H1 (cell line): ENCODE measurements around the gene ELANE. TPM values are rescaled to one million over a fixed set of nuclear protein-coding genes. Genes with fewer than 3 reads are reported as not detected.

Experiments
- CTCF ChIA-PET: fragments of 300-600 bp; sonication (Branson Sonifier 250); formaldehyde crosslinking; loops from one replicate; lab custom pipeline; 2021; ENCODE audit not compliant: partially characterized antibody; lab: Charles Lee
- POLR2A ChIA-PET: fragments of 300-600 bp; sonication (Branson Sonifier 250); formaldehyde crosslinking; loops from one replicate; lab custom pipeline; 2021; ENCODE audit warnings: inconsistent platforms; ENCODE audit not compliant: partially characterized antibody; lab: Charles Lee
- DNase-seq, 2 experiments: peaks; one replicate each; pipeline versions ENCODE4 v3.0.0 to v3.0.0-alpha.2; 2010 to 2022; ENCODE audit warnings: low spot score in 2 of 2, low read depth in 1 of 2, mixed read lengths in 1 of 2
- FAIRE-seq: peaks from 2 replicates; lab custom pipeline; 2011; peaks lifted over from hg19 to GRCh38; lab: Jason Lieb, UNC
- H2AFZ ChIP-seq: 2 replicates; pipeline ENCODE4 v1.8.1; 2012; ENCODE audit warnings: low read length, inconsistent platforms
- H2AK5ac ChIP-seq: 2 replicates; pipeline ENCODE4 v1.6.1; 2013; ENCODE audit warnings: low read depth, low read length
- H2BK120ac ChIP-seq: replicated peaks from 2 replicates; pipeline ENCODE3; 2013; ENCODE audit warnings: low read depth, low read length, inconsistent platforms
- H2BK12ac ChIP-seq: 2 replicates; pipeline ENCODE4 v1.6.1; 2013; ENCODE audit warnings: low read depth, low read length
- H2BK15ac ChIP-seq: 2 replicates; pipeline ENCODE4 v1.6.1; 2013; ENCODE audit warnings: low read length
- H2BK20ac ChIP-seq: 2 replicates; pipeline ENCODE4 v1.6.1; 2013; ENCODE audit warnings: low read length
- H2BK5ac ChIP-seq: 2 replicates; pipeline ENCODE4 v1.6.1; 2013; ENCODE audit warnings: low read depth, low read length
- H3K14ac ChIP-seq: 2 replicates; pipeline ENCODE4 v1.6.1; 2013; ENCODE audit warnings: inconsistent platforms; ENCODE audit not compliant: insufficient read length
- H3K18ac ChIP-seq: 2 replicates; pipeline ENCODE4 v1.6.1; 2013; ENCODE audit warnings: low read length; ENCODE audit errors: extremely low read depth
- H3K23ac ChIP-seq: 2 replicates; pipeline ENCODE4 v1.6.1; 2013; ENCODE audit warnings: inconsistent platforms; ENCODE audit not compliant: insufficient read length
- H3K23me2 ChIP-seq: 2 replicates; pipeline ENCODE4 v1.6.1; 2013; ENCODE audit warnings: low read depth, low read length
- H3K27ac ChIP-seq: 2 replicates; pipeline ENCODE4 v1.6.1; 2011; ENCODE audit warnings: low read depth, low read length, inconsistent platforms
- H3K27me3 ChIP-seq, 4 experiments: replicated peaks in 1 of 4; 1 replicate in 1 of 4; 2 replicates in 3 of 4; pipeline versions ENCODE4 v1.6.1 to v1.8.1; 2011 to 2013; ENCODE audit warnings: low read length in 3 of 4, mild to moderate bottlenecking in 3 of 4, inconsistent platforms in 2 of 4, mixed read lengths in 2 of 4, moderate library complexity in 1 of 4; ENCODE audit not compliant: control insufficient read depth in 3 of 4, insufficient read depth in 3 of 4; ENCODE audit errors: extremely low read depth in 1 of 4
- H3K36me3 ChIP-seq, 4 experiments: 2 replicates each; pipeline versions ENCODE4 v1.6.1 to v1.8.1; 2011 to 2013; ENCODE audit warnings: mild to moderate bottlenecking in 4 of 4, low read length in 3 of 4, moderate library complexity in 2 of 4, control low read depth in 1 of 4, inconsistent platforms in 1 of 4; ENCODE audit not compliant: insufficient read depth in 4 of 4, control insufficient read depth in 2 of 4
- H3K4ac ChIP-seq: replicated peaks from 2 replicates; pipeline ENCODE3; 2013; ENCODE audit warnings: low read length, low read depth, mixed read lengths, inconsistent platforms; ENCODE audit not compliant: insufficient read length
- H3K4me1 ChIP-seq, 4 experiments: replicated peaks in 1 of 4; 1 replicate in 1 of 4; 2 replicates in 3 of 4; pipeline versions ENCODE4 v1.6.1 to v1.8.1; 2011 to 2013; ENCODE audit warnings: low read length in 3 of 4, inconsistent platforms in 2 of 4, mixed read lengths in 1 of 4; ENCODE audit not compliant: insufficient read depth in 4 of 4, control insufficient read depth in 3 of 4
- H3K4me2 ChIP-seq, 2 experiments: 2 replicates each; pipeline versions ENCODE4 v1.6.1 to v1.8.1; 2011 to 2013; ENCODE audit warnings: low read depth in 2 of 2, low read length in 2 of 2, control low read depth in 1 of 2, inconsistent platforms in 1 of 2, mild to moderate bottlenecking in 1 of 2; ENCODE audit not compliant: insufficient read depth in 1 of 2
- H3K4me3 ChIP-seq, 4 experiments: fragments of 200-600, 300-600 bp in 1 of 4; sonication (generic), shearing (Covaris generic), sonication (Bioruptor Twin) in 1 of 4; 2 replicates each; pipeline versions ENCODE4 v1.5.1 to v1.8.1; 2011 to 2016; ENCODE audit warnings: low read length in 4 of 4, low read depth in 3 of 4, control low read depth in 2 of 4, inconsistent platforms in 2 of 4, mild to moderate bottlenecking in 2 of 4, mixed read lengths in 1 of 4, moderate library complexity in 1 of 4; ENCODE audit not compliant: insufficient read depth in 2 of 4; ENCODE audit errors: extremely low read depth in 1 of 4
- H3K56ac ChIP-seq: replicated peaks from 2 replicates; pipeline ENCODE3; 2013; ENCODE audit warnings: low read depth, mild to moderate bottlenecking, mixed read lengths, low read length, inconsistent platforms; ENCODE audit not compliant: insufficient read length
- H3K79me1 ChIP-seq: 2 replicates; pipeline ENCODE4 v1.6.1; 2013; ENCODE audit warnings: low read depth, low read length, control low read depth
- H3K79me2 ChIP-seq, 2 experiments: 2 replicates each; pipeline versions ENCODE4 v1.6.1 to v1.8.1; 2012 to 2013; ENCODE audit warnings: low read length in 2 of 2, mild to moderate bottlenecking in 2 of 2, inconsistent platforms in 1 of 2; ENCODE audit not compliant: insufficient read depth in 2 of 2, control insufficient read depth in 1 of 2
- H3K9ac ChIP-seq, 4 experiments: replicated peaks in 1 of 4; 1 replicate in 1 of 4; 2 replicates in 3 of 4; pipeline versions ENCODE4 v1.6.1 to v1.8.1; 2011 to 2013; ENCODE audit warnings: low read depth in 3 of 4, low read length in 3 of 4, control low read depth in 2 of 4, mild to moderate bottlenecking in 2 of 4, moderate library complexity in 2 of 4, inconsistent platforms in 1 of 4; ENCODE audit errors: extremely low read depth in 1 of 4
- H3K9me3 ChIP-seq, 2 experiments: 2 replicates each; pipeline versions ENCODE4 v1.6.1 to v1.8.1; 2012 to 2013; ENCODE audit warnings: mild to moderate bottlenecking in 2 of 2, moderate library complexity in 2 of 2, control low read depth in 1 of 2, inconsistent platforms in 1 of 2, low read depth in 1 of 2, low read length in 1 of 2, mixed read lengths in 1 of 2; ENCODE audit not compliant: insufficient read depth in 2 of 2
- H4K20me1 ChIP-seq, 2 experiments: replicated peaks in 1 of 2; 2 replicates each; pipeline versions ENCODE3 to v1.8.1; 2011 to 2013; ENCODE audit warnings: inconsistent platforms in 2 of 2, low read length in 2 of 2, mild to moderate bottlenecking in 1 of 2; ENCODE audit not compliant: insufficient read depth in 2 of 2, control insufficient read depth in 1 of 2
- H4K5ac ChIP-seq: 2 replicates; pipeline ENCODE4 v1.6.1; 2013; ENCODE audit warnings: low read length, low read depth, mixed read lengths, inconsistent platforms; ENCODE audit not compliant: insufficient read length
- H4K8ac ChIP-seq: 2 replicates; pipeline ENCODE4 v1.8.0; 2013; ENCODE audit warnings: mild to moderate bottlenecking, moderate library complexity, low read length, inconsistent platforms; ENCODE audit not compliant: insufficient read depth; ENCODE audit errors: extremely low read depth
- H4K91ac ChIP-seq: replicated peaks from 2 replicates; pipeline ENCODE3; 2013; ENCODE audit warnings: low read length, mixed read lengths, inconsistent platforms; ENCODE audit not compliant: insufficient read length
- CHD1 ChIP-seq: IDR thresholded peaks from 2 replicates; pipeline ENCODE4 v1.6.1; 2012; ENCODE audit warnings: low read depth, low read length, improper control_type of control experiment
- CTBP2 ChIP-seq: IDR thresholded peaks from 2 replicates; pipeline ENCODE4 v1.7.0; 2011; ENCODE audit warnings: borderline replicate concordance, mild to moderate bottlenecking, moderate library complexity, mixed read lengths, low read length; ENCODE audit not compliant: insufficient read depth, insufficient read length
- GABPA ChIP-seq: IDR thresholded peaks from 2 replicates; pipeline ENCODE4 v1.6.1; 2011; ENCODE audit warnings: mild to moderate bottlenecking, low read length, moderate library complexity, borderline replicate concordance; ENCODE audit not compliant: insufficient read depth
- JUND ChIP-seq: IDR thresholded peaks from 2 replicates; pipeline ENCODE4 v1.6.1; 2011; ENCODE audit warnings: mild to moderate bottlenecking, improper control_type of control experiment, low read length
- MAFK ChIP-seq: IDR thresholded peaks from 2 replicates; pipeline ENCODE4 v1.6.1; 2012; ENCODE audit warnings: low read depth, mild to moderate bottlenecking, improper control_type of control experiment, low read length
- NANOG ChIP-seq: IDR thresholded peaks from 2 replicates; pipeline ENCODE4 v1.6.1; 2011; ENCODE audit warnings: low read length, low read depth, mild to moderate bottlenecking, inconsistent platforms; ENCODE audit not compliant: insufficient read depth, poor library complexity, severe bottlenecking
- POLR2AphosphoS5 ChIP-seq: IDR thresholded peaks from 2 replicates; pipeline ENCODE4 v1.6.1; 2011; ENCODE audit warnings: low read depth, low read length
- SP4 ChIP-seq: IDR thresholded peaks from 2 replicates; pipeline ENCODE4 v1.6.1; 2012; ENCODE audit warnings: low read length, inconsistent platforms
- TCF12 ChIP-seq: IDR thresholded peaks from 2 replicates; pipeline ENCODE4 v1.6.1; 2011; ENCODE audit warnings: low read depth, mild to moderate bottlenecking, low read length
- YY1 ChIP-seq: IDR thresholded peaks from 2 replicates; pipeline ENCODE4 v1.6.1; 2011; ENCODE audit warnings: low read depth, mild to moderate bottlenecking, low read length
- WGBS, 2 experiments: shearing (Covaris generic) in 1 of 2; methylation state at CpG; one replicate each; pipeline versions ENCODE4 v1.1.6 to v1.1.7; 2013 to 2015; ENCODE audit warnings: low lambda C conversion rate in 2 of 2, mixed read lengths in 2 of 2, inconsistent platforms in 1 of 2, low coverage in 1 of 2, missing lambda C conversion rate in 1 of 2; ENCODE audit not compliant: insufficient replicate concordance in 2 of 2, insufficient coverage in 1 of 2, insufficient read length in 1 of 2; ENCODE audit errors: extremely low coverage in 1 of 2, missing lambda C conversion rate in 1 of 2; 5-methylcytosine and 5-hydroxymethylcytosine counted together
- polyA plus RNA-seq, 7 experiments: library from polyadenylated mRNA; depleted of rRNA in 3 of 7; stranded (reverse) in 5 of 7; unstranded in 2 of 7; fragments of >200 nt in 5 of 7; fragments of 200-250 nt in 2 of 7; gene quantifications; 1 replicate in 5 of 7; 2 replicates in 1 of 7; 4 replicates in 1 of 7; pipeline versions ENCODE4 v1.2.1 to v1.2.3, GENCODE V29; 2011 to 2013; ENCODE audit warnings: missing spikeins in 2 of 7, mixed read lengths in 2 of 7
- total RNA-seq: library from RNA; stranded (reverse); fragmentation: NEBNext Ultra II Directional; extraction: Animal tissue kit (Norgen Biotek cat#: 25700); gene quantifications from 2 replicates; pipeline ENCODE4 v1.2.1, GENCODE V29; 2021
- TF ChIP-seq, protein P1 (sequence below), 3 experiments: IDR thresholded peaks; 1 replicate in 2 of 3; 2 replicates in 1 of 3; pipeline versions ENCODE4 v1.5.1 to v1.6.1; 2011; ENCODE audit warnings: low read length in 3 of 3, mild to moderate bottlenecking in 3 of 3, inconsistent platforms in 2 of 3, low read depth in 1 of 3, moderate library complexity in 1 of 3; ENCODE audit not compliant: insufficient read depth in 1 of 3; ENCODE audit errors: control extremely low read depth in 1 of 3

ELANE gene
- total and polyA plus RNA-seq, 2 of the 8 experiments (the other 6 are each of a cell fraction or from before 2014, with no cell fraction given): not detected

DNA sequence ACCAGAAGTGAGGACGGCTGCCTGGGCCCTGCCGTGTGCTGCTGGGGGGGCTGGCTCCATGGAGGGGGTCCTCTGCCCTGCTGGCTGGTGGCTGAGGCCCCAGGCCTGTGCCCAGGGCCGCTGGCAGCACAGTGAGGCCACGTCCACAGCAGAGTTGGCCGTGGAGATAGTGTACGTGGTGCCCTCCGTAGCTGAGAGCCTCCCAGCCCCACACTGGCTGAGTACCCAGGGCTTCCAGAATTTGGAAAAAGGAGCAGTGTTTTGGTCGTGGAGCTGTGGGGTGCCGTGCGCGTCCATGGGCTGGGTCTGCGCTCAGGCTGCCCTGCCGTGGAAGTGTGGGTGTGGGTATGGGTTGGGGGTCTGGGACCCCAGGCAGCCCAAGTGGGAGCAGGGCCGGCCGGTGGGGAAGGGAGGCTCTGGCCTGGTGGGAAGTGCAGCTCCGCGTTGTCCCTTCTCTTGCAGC, 49.0 kb upstream of the ELANE start:
- Histone ChIP-seq H3K79me2 (peaks cover 59 to 92% of the 10 kb centered on the region in 2 experiments), H3K79me1 (peaks cover 18% of the 10 kb centered on the region), H3K23ac (no peak overlapping the region), H4K91ac (no peak overlapping the region), H3K36me3 (peaks cover 43 to 76% (median 68%) of the 10 kb centered on the region in 4 experiments), H3K9me3 (no peaks in the 10 kb centered on the region), H3K4ac (no peak overlapping the region), H3K4me1 (peaks cover 0 to 25% (median 15%) of the 10 kb centered on the region in 4 experiments; a peak in 6 of 7 replicates), H3K14ac (no peak overlapping the region), H3K27ac (no peak overlapping the region), H2BK20ac (no peak overlapping the region), H3K9ac (no peak overlapping the region; a peak in 1 of 7 replicates), H3K18ac (no peak overlapping the region), H2BK15ac (no peak overlapping the region), H3K56ac (no peak overlapping the region), H2AFZ (no peak overlapping the region), H4K8ac (no peak overlapping the region; the same call in 1 of the 2 replicates), H2BK120ac (no peak overlapping the region), H3K4me2 (no peak overlapping the region), H2BK5ac (no peak overlapping the region), H3K23me2 (peaks cover 8% of the 10 kb centered on the region; the same call in 1 of the 2 replicates), H3K4me3 (no peak overlapping the region), H2AK5ac (no peak overlapping the region), H2BK12ac (no peak overlapping the region), H4K5ac (no peak overlapping the region), H4K20me1 (peaks cover 72 to 84% of the 10 kb centered on the region in 2 experiments), H3K27me3 (no peaks in the 10 kb centered on the region)
- FAIRE-seq (no peak), DNase-seq (no peak)
- POLR2A ChIA-PET: interaction anchor here (0.8 to 16.9 kb wide), 13 partner anchors 7 to 130 kb away, joined by 3 to 277 read pairs (median 30); partner anchors contain the start of genes AZU1, PLPPR3 and PRTN3
- 88% methylated on average over 17 of the region's 17 CpGs; no CpG with 5 or more reads in 1 of the 2 experiments for WGBS, 2 experiments
- CTCF ChIA-PET: interaction anchor here (0.5 to 1.3 kb wide), 4 partner anchors 14 to 229 kb away, joined by 3 to 4 read pairs (median 3); no protein-coding TSS in a partner anchor
- no peak for TF ChIP-seq JUND
- TF ChIP-seq MAFK: no peak
- TF ChIP-seq, protein P1, sequence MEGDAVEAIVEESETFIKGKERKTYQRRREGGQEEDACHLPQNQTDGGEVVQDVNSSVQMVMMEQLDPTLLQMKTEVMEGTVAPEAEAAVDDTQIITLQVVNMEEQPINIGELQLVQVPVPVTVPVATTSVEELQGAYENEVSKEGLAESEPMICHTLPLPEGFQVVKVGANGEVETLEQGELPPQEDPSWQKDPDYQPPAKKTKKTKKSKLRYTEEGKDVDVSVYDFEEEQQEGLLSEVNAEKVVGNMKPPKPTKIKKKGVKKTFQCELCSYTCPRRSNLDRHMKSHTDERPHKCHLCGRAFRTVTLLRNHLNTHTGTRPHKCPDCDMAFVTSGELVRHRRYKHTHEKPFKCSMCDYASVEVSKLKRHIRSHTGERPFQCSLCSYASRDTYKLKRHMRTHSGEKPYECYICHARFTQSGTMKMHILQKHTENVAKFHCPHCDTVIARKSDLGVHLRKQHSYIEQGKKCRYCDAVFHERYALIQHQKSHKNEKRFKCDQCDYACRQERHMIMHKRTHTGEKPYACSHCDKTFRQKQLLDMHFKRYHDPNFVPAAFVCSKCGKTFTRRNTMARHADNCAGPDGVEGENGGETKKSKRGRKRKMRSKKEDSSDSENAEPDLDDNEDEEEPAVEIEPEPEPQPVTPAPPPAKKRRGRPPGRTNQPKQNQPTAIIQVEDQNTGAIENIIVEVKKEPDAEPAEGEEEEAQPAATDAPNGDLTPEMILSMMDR (IDR thresholded peaks at IDR 0.05; ENCODE audit: control extremely low read depth in 1 of 3, insufficient read depth in 1 of 3, low read depth in 1 of 3, low read length in 3 of 3): no peak
- no peak for TF ChIP-seq TCF12
- no peak for TF ChIP-seq NANOG
- no peak; the same call in 1 of the 2 replicates for TF ChIP-seq POLR2AphosphoS5
- no peak for TF ChIP-seq GABPA
- no peak for TF ChIP-seq YY1
- no peak for TF ChIP-seq SP4
- TF ChIP-seq CHD1: no peak
- no peak for TF ChIP-seq CTBP2
